Mesodermal cell (in vitro differentiated cells): Measurements from ENCODE around the gene GTF2I.
"Not testable (repeated sequence)": the region's sequence is repeated elsewhere in the genome, so short reads cannot be mapped to it uniquely, and the experiment has no call there.

Experiments used
- H3K27ac ChIP-seq: 2 replicates; pipeline ENCODE4 v1.7.0; 2013; ENCODE audit warnings: mild to moderate bottlenecking, low read depth, low read length, moderate library complexity; ENCODE audit not compliant: severe bottlenecking
- H3K36me3 ChIP-seq: 2 replicates; pipeline ENCODE4 v1.7.1; 2013; ENCODE audit warnings: mild to moderate bottlenecking, low read length, moderate library complexity; ENCODE audit not compliant: control insufficient read depth, insufficient read depth
- H3K4me1 ChIP-seq: one replicate; pipeline ENCODE4 v1.7.1; 2013; ENCODE audit warnings: mild to moderate bottlenecking, low read length; ENCODE audit not compliant: insufficient read depth, control insufficient read depth, poor library complexity, severe bottlenecking
- H3K4me3 ChIP-seq: 2 replicates; pipeline ENCODE4 v1.7.0; 2013; ENCODE audit warnings: low read length, control low read depth, mild to moderate bottlenecking; ENCODE audit not compliant: insufficient read depth, poor library complexity, severe bottlenecking; ENCODE audit errors: extremely low read depth
- H3K9me3 ChIP-seq: 2 replicates; pipeline ENCODE4 v1.7.1; 2013; ENCODE audit warnings: mild to moderate bottlenecking, low read length, moderate library complexity; ENCODE audit not compliant: control insufficient read depth
- WGBS, 2 experiments: methylation state at CpG; one replicate each; pipeline ENCODE4 v1.1.5; 2013; ENCODE audit warnings: missing lambda C conversion rate in 2 of 2; ENCODE audit not compliant: insufficient coverage in 2 of 2; 5-methylcytosine and 5-hydroxymethylcytosine counted together

Gene GTF2I

DNA sequence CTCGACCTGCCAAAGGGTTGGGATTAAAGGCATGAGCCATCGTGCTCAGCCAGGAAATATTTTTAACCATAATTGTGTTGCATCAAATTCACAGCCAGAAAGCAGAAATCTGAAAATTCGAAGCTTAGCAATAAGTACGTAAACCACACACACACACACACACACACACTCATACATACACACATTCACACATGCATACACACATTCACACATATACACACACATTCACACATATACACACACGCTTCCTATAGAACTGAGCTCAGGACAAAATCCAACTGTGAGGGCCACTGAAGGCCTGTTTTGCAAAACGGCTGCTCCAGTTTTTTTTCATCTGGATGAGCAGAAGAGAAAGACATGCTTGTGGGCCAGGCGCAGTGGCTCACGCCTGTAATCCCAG lies 25.0 kb upstream of the GTF2I start:
- Histone ChIP-seq H3K27ac (no peak overlapping the region), H3K4me1 (peaks cover 5% of the 10 kb centered on the region), H3K4me3 (no peak overlapping the region), H3K9me3 (no peaks in the 10 kb centered on the region), H3K36me3 (no peaks in the 10 kb centered on the region)
- 86 to 97% methylated on average over 6 to 8 of the region's 8 CpGs for WGBS, 2 experiments

DNA sequence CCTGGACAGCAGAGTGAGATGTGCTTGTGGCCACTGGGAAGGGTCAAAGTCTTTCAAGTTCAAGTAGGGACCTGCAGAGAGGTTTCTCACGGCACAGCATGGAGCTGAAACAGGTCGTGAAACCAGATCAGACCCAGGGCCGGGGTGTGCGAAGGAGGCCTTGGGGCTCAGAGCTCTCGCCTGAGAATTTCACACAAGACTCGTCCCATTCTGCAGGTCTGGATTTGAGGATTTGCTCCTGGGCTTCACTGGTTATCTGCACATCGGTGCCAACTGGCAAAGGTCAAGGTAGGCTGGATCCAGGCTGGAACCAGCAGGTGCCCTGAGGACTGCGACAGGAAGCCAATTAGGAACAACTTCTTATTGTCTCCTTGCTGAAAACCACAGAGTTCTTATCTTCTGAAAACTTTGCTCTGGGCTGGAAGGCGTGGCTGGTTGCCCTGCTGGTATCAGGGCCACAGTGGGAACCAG lies 24.0 kb upstream of the GTF2I start:
- H3K4me3 ChIP-seq: no peak overlapping the region
- 95 to 97% methylated on average over 8 of the region's 9 CpGs for WGBS, 2 experiments

DNA sequence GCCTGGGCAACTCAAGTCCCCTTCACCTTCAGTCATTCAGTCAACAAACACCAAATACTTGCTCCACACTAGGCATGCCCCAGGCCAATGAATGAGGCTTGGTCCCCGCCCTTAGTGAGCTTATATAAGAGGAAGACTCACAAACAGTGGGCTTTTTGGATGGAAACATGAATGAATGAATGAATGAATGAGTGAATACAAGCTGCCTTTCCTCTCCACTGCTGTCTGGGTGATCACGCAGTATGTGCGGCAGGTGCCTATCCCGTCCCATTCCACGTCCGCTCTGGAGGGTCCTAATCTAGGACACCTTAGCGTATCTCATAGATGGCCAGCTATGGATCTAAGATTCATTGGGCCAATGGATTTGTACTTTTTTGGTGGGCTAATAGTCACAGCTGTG lies 19.8 kb upstream of the GTF2I start:
- H3K4me1 ChIP-seq: peaks cover 5% of the 10 kb centered on the region
- H3K4me3 ChIP-seq: no peak overlapping the region
- no peaks in the 10 kb centered on the region for H3K9me3 ChIP-seq
- H3K36me3 ChIP-seq: no peaks in the 10 kb centered on the region
- WGBS, 2 experiments: 98 to 100% methylated on average over 5 to 6 of the region's 7 CpGs
- no peak overlapping the region for H3K27ac ChIP-seq

More for the DNA sequence above, 24.0 kb upstream of the GTF2I start:
- Histone ChIP-seq H3K27ac (no peak overlapping the region), H3K4me1 (peaks cover 5% of the 10 kb centered on the region), H3K9me3 (no peaks in the 10 kb centered on the region), H3K36me3 (no peaks in the 10 kb centered on the region)

DNA sequence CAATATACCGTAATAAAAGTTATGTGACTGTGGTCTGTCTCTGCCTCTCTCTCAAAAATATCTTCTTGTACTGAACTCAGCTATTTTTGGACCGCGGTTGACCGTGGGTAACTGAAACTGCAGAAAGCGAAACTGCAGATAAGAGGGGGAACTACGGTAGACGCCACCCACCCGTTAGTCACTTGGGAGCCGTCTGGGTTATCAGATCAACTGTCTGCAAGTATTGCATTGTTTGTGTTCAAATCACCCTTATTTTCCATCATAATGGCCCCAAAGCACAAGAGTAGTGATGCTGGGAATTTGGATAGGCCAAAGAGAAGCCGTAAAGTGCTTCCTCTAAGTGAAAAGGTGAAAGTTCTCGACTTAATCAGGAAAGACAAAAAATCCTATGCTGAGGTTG lies 7.5 kb upstream of the GTF2I start:
- Histone ChIP-seq H3K4me1 (peaks cover 11% of the 10 kb centered on the region), H3K27ac (peak overlapping the region; percentile 64)
- not testable (repeated sequence) for H3K36me3 ChIP-seq, H3K4me3 ChIP-seq, H3K9me3 ChIP-seq
- WGBS, 2 experiments: 30% methylated on average over 6 of the region's 11 CpGs; no CpG with 5 or more reads in 1 of the 2 experiments

DNA sequence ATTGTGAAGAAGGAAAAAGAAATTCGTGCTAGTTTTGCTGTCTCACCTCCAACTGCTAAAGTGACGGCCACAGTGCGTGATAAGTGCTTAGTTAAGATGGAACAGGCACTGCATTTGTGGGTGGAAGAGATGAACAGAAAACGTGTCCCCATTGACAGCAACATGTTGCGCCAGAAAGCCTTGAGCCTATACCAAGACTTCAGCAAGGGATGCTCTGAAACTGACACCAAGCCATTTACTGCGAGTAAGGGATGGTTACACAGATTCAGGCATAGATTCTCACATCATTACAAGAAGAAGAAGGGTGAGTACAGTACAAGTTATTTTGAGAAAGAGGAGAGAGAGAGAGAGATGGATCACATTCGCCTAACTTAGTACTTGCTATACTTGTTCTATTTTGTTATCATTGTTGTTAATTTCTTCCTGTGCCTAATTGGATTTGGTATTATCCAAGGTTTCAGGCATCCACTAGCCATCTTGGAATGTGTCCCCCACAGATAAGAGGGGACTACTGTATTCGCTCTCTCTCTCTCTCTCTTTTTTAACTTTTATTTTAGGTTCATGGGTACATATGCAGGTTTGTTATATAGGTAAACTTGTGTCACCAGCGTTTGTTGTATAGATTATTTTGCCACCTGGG lies 6.9 kb upstream of the GTF2I start:
- not testable (repeated sequence) for H3K9me3 ChIP-seq, H3K4me3 ChIP-seq, H3K27ac ChIP-seq, H3K36me3 ChIP-seq
- peaks cover 15% of the 10 kb centered on the region for H3K4me1 ChIP-seq
- WGBS, 2 experiments: no CpG with 5 or more reads among the region's 9 CpGs

DNA sequence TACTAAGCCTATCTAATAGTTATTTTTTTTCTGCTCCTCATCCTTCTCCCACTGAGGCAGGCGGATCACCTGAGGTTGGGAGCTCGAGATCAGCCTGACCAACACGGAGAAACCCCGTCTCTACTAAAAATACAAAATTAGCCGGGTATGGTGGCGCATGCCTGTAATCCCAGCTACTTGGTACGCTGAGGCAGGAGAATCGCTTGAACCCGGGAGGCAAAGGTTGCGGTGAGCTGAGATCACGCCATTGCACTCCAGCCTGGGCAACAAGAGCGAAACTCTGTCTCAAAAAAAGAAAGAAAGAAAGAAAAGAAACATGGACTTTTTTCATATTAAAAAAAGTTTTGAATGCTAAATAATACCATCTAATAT lies 6.4 kb upstream of the GTF2I start:
- not testable (repeated sequence) for H3K36me3 ChIP-seq, H3K4me3 ChIP-seq, H3K9me3 ChIP-seq, H3K27ac ChIP-seq
- H3K4me1 ChIP-seq: peaks cover 18% of the 10 kb centered on the region
- WGBS, 2 experiments: 83 to 85% methylated on average over 4 to 6 of the region's 12 CpGs

DNA sequence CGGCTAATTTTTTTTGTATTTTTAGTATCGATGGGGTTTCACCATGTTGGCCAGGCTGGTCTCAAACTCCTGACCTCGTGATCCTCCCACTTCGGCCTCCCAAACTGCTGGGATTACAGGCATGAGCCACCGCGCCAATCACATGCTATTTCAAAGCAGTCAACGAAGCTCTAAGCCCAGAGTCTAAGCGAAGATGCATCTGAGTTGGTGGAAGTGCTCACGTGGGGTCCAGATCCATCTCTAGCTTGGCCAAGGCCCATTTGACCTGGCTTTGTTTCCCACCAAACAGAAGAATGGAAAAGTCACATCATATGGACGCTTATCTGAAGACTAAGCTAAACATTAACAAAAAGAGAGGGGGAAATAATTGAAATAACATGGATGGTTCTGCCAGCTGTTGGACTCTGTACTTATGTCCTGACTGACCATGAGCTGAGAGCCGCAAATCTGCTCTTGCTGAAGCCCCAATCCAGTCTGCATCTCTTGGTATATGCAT lies 3.8 kb upstream of the GTF2I start:
- WGBS, 2 experiments: 96 to 97% methylated on average over 10 to 11 of the region's 11 CpGs
- H3K9me3 ChIP-seq: no peaks in the 10 kb centered on the region
- H3K36me3 ChIP-seq: peaks cover under 1% of the 10 kb centered on the region
- H3K4me1 ChIP-seq: peaks cover 18% of the 10 kb centered on the region
- no peak overlapping the region for H3K4me3 ChIP-seq
- no peak overlapping the region for H3K27ac ChIP-seq

DNA sequence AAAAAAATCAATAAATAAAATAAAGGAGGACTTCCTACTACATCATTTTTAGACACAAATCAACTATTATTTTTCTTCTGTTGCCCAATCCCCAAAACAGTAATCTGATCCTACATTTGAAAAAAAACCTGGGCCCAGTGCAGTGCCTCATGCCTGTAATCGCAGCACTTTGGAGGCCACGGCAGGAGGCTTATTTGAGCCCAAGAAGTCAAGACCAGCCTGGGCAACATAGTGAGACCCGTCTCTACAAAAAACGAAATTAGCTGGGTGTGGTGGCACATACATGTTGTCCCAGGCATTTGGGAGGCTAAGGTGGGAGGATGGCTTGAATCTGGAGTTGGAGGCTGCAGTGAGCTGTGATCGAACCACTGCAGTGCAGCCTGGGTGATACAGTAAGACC lies 2.7 kb upstream of the GTF2I start:
- peaks cover 11% of the 10 kb centered on the region for H3K36me3 ChIP-seq
- H3K4me3 ChIP-seq: no peak overlapping the region
- no peak overlapping the region for H3K27ac ChIP-seq
- H3K9me3 ChIP-seq: no peaks in the 10 kb centered on the region
- peaks cover 20% of the 10 kb centered on the region for H3K4me1 ChIP-seq
- WGBS, 2 experiments: 94 to 95% methylated on average over 4 of the region's 5 CpGs

DNA sequence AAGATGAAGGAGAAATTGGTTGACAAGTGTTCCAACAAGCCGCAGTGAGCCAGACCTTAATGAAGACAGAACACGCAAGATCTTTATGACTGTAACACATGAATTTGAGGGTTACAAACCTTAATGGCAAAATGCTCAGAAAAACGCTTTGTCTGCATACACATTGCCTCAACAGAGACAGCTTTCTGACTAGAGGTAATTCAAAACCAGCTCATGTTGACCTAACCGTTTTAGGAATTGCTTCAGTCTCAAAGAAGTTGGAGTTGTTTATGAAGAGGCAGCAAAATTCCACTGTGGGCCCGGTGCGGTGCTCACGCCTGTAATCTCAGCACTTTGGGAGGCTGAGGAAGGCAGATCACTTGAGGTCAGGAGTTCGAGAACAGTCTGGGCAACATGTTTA lies 2.2 kb upstream of the GTF2I start:
- Histone ChIP-seq H3K9me3 (no peaks in the 10 kb centered on the region), H3K27ac (no peak overlapping the region), H3K4me3 (no peak overlapping the region), H3K4me1 (peaks cover 23% of the 10 kb centered on the region), H3K36me3 (peaks cover 12% of the 10 kb centered on the region)
- WGBS, 2 experiments: 90 to 91% methylated on average over 7 to 8 of the region's 8 CpGs

DNA sequence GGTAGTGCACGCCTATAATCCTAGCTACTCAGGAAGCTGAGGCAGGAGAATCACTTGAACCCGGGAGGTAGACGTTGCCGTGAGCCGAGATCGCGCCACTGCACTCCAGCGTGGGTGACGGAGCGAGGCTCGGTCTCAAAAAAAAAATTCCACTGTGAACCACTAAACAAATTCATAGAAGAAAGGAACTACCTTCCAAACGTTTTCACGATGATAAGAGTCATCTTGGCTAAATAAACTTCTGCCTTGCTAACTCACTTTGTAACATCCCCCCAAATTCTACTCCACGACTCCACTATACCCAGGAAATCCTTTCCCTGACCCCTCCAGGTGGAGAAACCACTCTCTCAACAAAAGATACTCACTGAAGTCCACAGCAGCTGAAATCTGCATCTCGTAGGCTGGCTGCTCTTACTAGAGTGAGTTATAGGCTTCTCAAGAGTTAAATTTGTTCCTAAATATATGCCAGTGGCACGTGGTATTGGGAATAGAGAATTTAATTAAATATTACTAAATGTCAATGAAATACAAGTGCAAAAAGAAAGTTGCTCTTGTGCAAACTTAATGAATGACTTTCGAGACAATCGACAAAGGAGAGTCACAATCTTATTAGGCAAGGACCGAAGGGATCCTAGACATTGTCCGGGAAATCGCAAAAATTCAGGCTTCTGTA lies 1.6 kb upstream of the GTF2I start:
- 63 to 75% methylated on average over 18 to 19 of the region's 21 CpGs for WGBS, 2 experiments
- H3K36me3 ChIP-seq: peaks cover 12% of the 10 kb centered on the region

DNA sequence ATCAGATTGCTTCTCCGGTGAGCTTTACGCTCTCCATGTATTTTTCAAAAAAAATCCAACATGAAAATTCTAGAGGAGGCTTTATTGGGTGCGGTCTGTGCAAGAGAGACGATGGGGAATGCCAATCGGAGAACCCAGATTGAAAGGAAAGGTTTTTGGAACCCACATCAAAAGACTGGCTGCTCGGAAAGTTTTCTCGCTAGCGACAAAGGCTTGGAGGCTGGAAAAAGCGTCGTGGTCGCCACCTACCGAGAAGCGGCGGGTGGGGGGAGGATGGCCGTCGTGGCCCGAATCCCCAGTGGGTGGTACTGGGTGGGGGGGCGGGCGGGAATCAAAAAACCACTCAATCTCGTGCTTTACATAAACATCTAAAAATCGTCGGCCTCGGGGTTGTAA lies 1.1 kb upstream of the GTF2I start:
- H3K27ac ChIP-seq: peak overlapping the region; percentile 96
- H3K36me3 ChIP-seq: peaks cover 15% of the 10 kb centered on the region
- no peaks in the 10 kb centered on the region for H3K9me3 ChIP-seq
- H3K4me3 ChIP-seq: peak overlapping the region; percentile 86
- peaks cover 20% of the 10 kb centered on the region for H3K4me1 ChIP-seq
- WGBS, 2 experiments: 4 to 7% methylated on average over 4 to 5 of the region's 23 CpGs

More for the DNA sequence above, 1.6 kb upstream of the GTF2I start:
- peak overlapping the region; percentile 86 for H3K4me3 ChIP-seq
- no peaks in the 10 kb centered on the region for H3K9me3 ChIP-seq
- peaks cover 19% of the 10 kb centered on the region for H3K4me1 ChIP-seq
- H3K27ac ChIP-seq: peak overlapping the region; percentile 82
